ENCODE measurements around the gene EXOSC1. TPM values are rescaled to one million over a fixed set of nuclear protein-coding genes. Genes with fewer than 3 reads are reported as not detected.
"Not testable (repeated sequence)": the region's sequence is repeated elsewhere in the genome, so short reads cannot be mapped to it uniquely, and the experiment has no call there.

Gene EXOSC1
- polyA plus RNA-seq, 6 donors from 2014 or later: 47.3 to 72.0 (median 65.8) TPM

GRCh38 chr10:97423757-97424098, 22.1 kb downstream of the EXOSC1 start:
- not testable (repeated sequence) for H3K27me3 Mint-ChIP-seq; H3K36me3 Mint-ChIP-seq; ATAC-seq (ENCODE audit: low read depth in 2 of 2); DNase-seq; H3K9me3 Mint-ChIP-seq
- H3K4me3 Mint-ChIP-seq: peak overlapping the region in 2 of 8 donors; percentile 63 to 92
- H3K27ac Mint-ChIP-seq: peak overlapping the region in 2 of 6 donors; percentile 36 to 91
- H3K4me1 Mint-ChIP-seq: peaks cover 22 to 38% (median 29%) of the 10 kb centered on the region in 3 donors

GRCh38 chr10:97416565-97416964, 29.2 kb downstream of the EXOSC1 start:
- Mint-ChIP-seq H3K27ac (peak overlapping the region in 5 of 6 donors; percentile 5 to 75 (median 31)), H3K27me3 (no peaks in the 10 kb centered on the region), H3K4me1 (peaks cover 26 to 30% (median 28%) of the 10 kb centered on the region in 3 donors), H3K36me3 (no peaks in the 10 kb centered on the region), H3K9me3 (no peaks in the 10 kb centered on the region), H3K4me3 (peak overlapping the region in 1 of 8 donors; percentile 24)
- DNase-seq: no peak
- ATAC-seq (ENCODE audit: low read depth in 2 of 2): no peak

GRCh38 chr10:97412891-97413304, 32.9 kb downstream of the EXOSC1 start:
- no peaks in the 10 kb centered on the region for H3K9me3 Mint-ChIP-seq
- H3K4me1 Mint-ChIP-seq: peaks cover 12 to 15% (median 14%) of the 10 kb centered on the region in 3 donors
- H3K4me3 Mint-ChIP-seq: no peak overlapping the region
- H3K27me3 Mint-ChIP-seq: no peaks in the 10 kb centered on the region
- no peaks in the 10 kb centered on the region for H3K36me3 Mint-ChIP-seq
- ATAC-seq (ENCODE audit: low read depth in 2 of 2) (no peak), DNase-seq (no peak)
- H3K27ac Mint-ChIP-seq: peak overlapping the region in 1 of 6 donors; percentile 82

GRCh38 chr10:97411406-97411805, 34.4 kb downstream of the EXOSC1 start:
- Mint-ChIP-seq H3K36me3 (no peaks in the 10 kb centered on the region), H3K4me1 (peaks cover 7 to 17% (median 14%) of the 10 kb centered on the region in 3 donors), H3K27me3 (no peaks in the 10 kb centered on the region), H3K4me3 (no peak overlapping the region), H3K9me3 (no peaks in the 10 kb centered on the region), H3K27ac (no peak overlapping the region)
- DNase-seq: no peak
- no peak for ATAC-seq (ENCODE audit: low read depth in 2 of 2)

- no peak for DNase-seq
- Mint-ChIP-seq H3K4me3 (no peak overlapping the region), H3K27me3 (no peaks in the 10 kb centered on the region), H3K36me3 (no peaks in the 10 kb centered on the region), H3K9me3 (no peaks in the 10 kb centered on the region), H3K27ac (no peak overlapping the region), H3K4me1 (peaks cover 6 to 12% (median 12%) of the 10 kb centered on the region in 3 donors)
- ATAC-seq (ENCODE audit: low read depth in 2 of 2): no peak
These were observed 37.3 kb downstream of the EXOSC1 start for GRCh38 chr10:97408496-97408992.

- H3K4me3 Mint-ChIP-seq: no peak overlapping the region
- DNase-seq (no peak), ATAC-seq (ENCODE audit: low read depth in 2 of 2) (no peak)
- no peaks in the 10 kb centered on the region for H3K36me3 Mint-ChIP-seq
- peaks cover 6 to 12% (median 9%) of the 10 kb centered on the region in 3 donors for H3K4me1 Mint-ChIP-seq
- H3K27me3 Mint-ChIP-seq: no peaks in the 10 kb centered on the region
- no peaks in the 10 kb centered on the region for H3K9me3 Mint-ChIP-seq
- H3K27ac Mint-ChIP-seq: peak overlapping the region in 1 of 6 donors; percentile 26
These were observed 37.9 kb downstream of the EXOSC1 start for GRCh38 chr10:97407952-97408248.

GRCh38 chr10:97407211-97407951, 38.4 kb downstream of the EXOSC1 start:
- peak overlapping the region in 6 of 8 donors; percentile 2 to 73 (median 47) for H3K4me3 Mint-ChIP-seq
- ATAC-seq (ENCODE audit: low read depth in 2 of 2): peak; percentile 97
- no peaks in the 10 kb centered on the region for H3K9me3 Mint-ChIP-seq
- peaks cover 6 to 12% (median 8%) of the 10 kb centered on the region in 3 donors for H3K4me1 Mint-ChIP-seq
- H3K27ac Mint-ChIP-seq: peak overlapping the region in 3 of 6 donors; percentile 19 to 61 (median 47)
- H3K27me3 Mint-ChIP-seq: no peaks in the 10 kb centered on the region
- DNase-seq: peak; percentile 66
- no peaks in the 10 kb centered on the region for H3K36me3 Mint-ChIP-seq

- not testable (repeated sequence) for DNase-seq; H3K9me3 Mint-ChIP-seq; H3K27me3 Mint-ChIP-seq; H3K36me3 Mint-ChIP-seq; ATAC-seq (ENCODE audit: low read depth in 2 of 2); H3K4me3 Mint-ChIP-seq
- peaks cover 7 to 14% (median 8%) of the 10 kb centered on the region in 3 donors for H3K4me1 Mint-ChIP-seq
- peak overlapping the region in 1 of 6 donors; percentile 60 for H3K27ac Mint-ChIP-seq
These were observed 39.3 kb downstream of the EXOSC1 start for GRCh38 chr10:97406483-97406882.

GRCh38 chr10:97406064-97406463, 39.7 kb downstream of the EXOSC1 start:
- Mint-ChIP-seq H3K27me3 (no peaks in the 10 kb centered on the region), H3K4me3 (peak overlapping the region in 1 of 8 donors; percentile 12), H3K4me1 (peaks cover 12 to 19% (median 12%) of the 10 kb centered on the region in 3 donors), H3K36me3 (no peaks in the 10 kb centered on the region), H3K9me3 (no peaks in the 10 kb centered on the region), H3K27ac (peak overlapping the region in 5 of 6 donors; percentile 49 to 95 (median 84))
- DNase-seq: no peak
- no peak for ATAC-seq (ENCODE audit: low read depth in 2 of 2)

GRCh38 chr10:97404044-97404443, 41.8 kb downstream of the EXOSC1 start:
- ATAC-seq (ENCODE audit: low read depth in 2 of 2) (no peak), DNase-seq (no peak)
- H3K36me3 Mint-ChIP-seq: no peaks in the 10 kb centered on the region
- H3K4me1 Mint-ChIP-seq: peaks cover 18 to 30% (median 24%) of the 10 kb centered on the region in 3 donors
- H3K9me3 Mint-ChIP-seq: no peaks in the 10 kb centered on the region
- no peak overlapping the region for H3K4me3 Mint-ChIP-seq
- H3K27ac Mint-ChIP-seq: peak overlapping the region in 2 of 6 donors; percentile 18 to 59
- H3K27me3 Mint-ChIP-seq: no peaks in the 10 kb centered on the region

GRCh38 chr10:97401455-97401919, 44.3 kb downstream of the EXOSC1 start:
- H3K4me1 Mint-ChIP-seq: peaks cover 10 to 24% (median 24%) of the 10 kb centered on the region in 3 donors
- no peaks in the 10 kb centered on the region for H3K9me3 Mint-ChIP-seq
- H3K4me3 Mint-ChIP-seq: peak overlapping the region; percentile 91 to 97 (median 96)
- H3K36me3 Mint-ChIP-seq: no peaks in the 10 kb centered on the region
- DNase-seq (no peak), ATAC-seq (ENCODE audit: low read depth in 2 of 2) (no peak)
- peak overlapping the region; percentile 93 to 100 (median 98) for H3K27ac Mint-ChIP-seq
- H3K27me3 Mint-ChIP-seq: no peaks in the 10 kb centered on the region

GRCh38 chr10:97400665-97401454, 44.9 kb downstream of the EXOSC1 start, which contains the start of gene RRP12:
TSS of gene RRP12 (minus strand) at chr10:97401340. CDS start at chr10:97401231, 109 bp downstream.
- Mint-ChIP-seq H3K4me3 (peak within 1 kb of the TSS; percentile 91 to 97 (median 96)), H3K4me1 (peaks cover 10 to 21% (median 21%) of the 10 kb centered on the region in 3 donors), H3K27me3 (no peaks in the 10 kb centered on the region), H3K9me3 (no peaks in the 10 kb centered on the region), H3K27ac (peak within 1 kb of the TSS; percentile 93 to 100 (median 98)), H3K36me3 (peaks cover 0 to 6% of the 10 kb centered on the region in 2 donors)
- ATAC-seq (ENCODE audit: low read depth in 2 of 2) (peak; percentile 92 to 93), DNase-seq (peak; percentile 92)

- Mint-ChIP-seq H3K27ac (peak overlapping the region; percentile 93 to 100 (median 98)), H3K4me1 (peaks cover 10 to 18% (median 18%) of the 10 kb centered on the region in 3 donors), H3K9me3 (no peaks in the 10 kb centered on the region), H3K36me3 (peaks cover 0 to 7% of the 10 kb centered on the region in 2 donors), H3K4me3 (peak overlapping the region; percentile 91 to 97 (median 96)), H3K27me3 (no peaks in the 10 kb centered on the region)
- peak; percentile 39 for DNase-seq
- peak in 1 of 2 donors; percentile 26 for ATAC-seq (ENCODE audit: low read depth in 2 of 2)
These were observed 45.8 kb downstream of the EXOSC1 start for GRCh38 chr10:97399843-97400545.
